Right kidney (tissue), 1 donor: Measurements from ENCODE around the gene DMRT3.
A peak's percentile ranks its signal among the peaks of the same experiment; 100 is the strongest.

Source experiments
- DNase-seq: peaks from one replicate; pipeline ENCODE4 v3.0.0-alpha.2; 2016

DMRT3 gene

GRCh38 chr9:1005043-1005667, 28.7 kb downstream of the DMRT3 start:
- peak; percentile 24 for DNase-seq

GRCh38 chr9:1007312-1007711, 30.9 kb downstream of the DMRT3 start:
- no peak for DNase-seq

- no peak for DNase-seq
Observed at GRCh38 chr9:1008216-1008615, 31.8 kb downstream of the DMRT3 start.

DNA sequence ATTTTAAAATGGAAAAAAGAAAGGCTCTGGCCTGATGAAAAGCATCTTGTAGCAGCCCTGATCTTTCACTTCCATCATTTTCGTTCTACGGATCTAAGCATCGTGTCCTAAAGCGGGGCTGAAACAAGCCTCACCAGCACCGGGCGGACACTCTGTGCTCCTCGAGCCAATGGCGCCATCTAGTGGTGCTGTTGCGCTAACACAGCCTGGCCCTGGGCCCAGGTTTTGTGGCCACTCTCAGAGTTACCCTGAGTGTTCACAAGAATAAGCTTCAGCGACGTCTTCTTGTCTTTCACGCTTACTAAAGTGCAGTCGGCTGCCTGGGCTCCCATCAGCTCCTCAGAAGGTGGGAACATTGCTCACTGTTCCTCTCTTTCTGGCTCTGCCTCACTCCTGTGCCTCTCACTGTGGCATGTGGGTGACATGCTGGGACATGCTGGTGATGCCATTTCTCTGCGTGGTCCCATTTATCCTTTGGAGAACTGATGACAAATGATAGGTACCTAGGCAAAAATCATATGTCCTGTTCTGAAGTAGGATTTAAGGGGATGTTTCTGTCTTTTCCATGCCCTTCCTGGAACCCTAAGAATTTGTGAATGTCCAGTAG, 32.7 kb downstream of the DMRT3 start:
- DNase-seq, result peak; percentile 58

- no peak for DNase-seq
Observed at GRCh38 chr9:1013021-1013420, 36.6 kb downstream of the DMRT3 start.

- DNase-seq, result no peak
Observed at GRCh38 chr9:1014225-1014624, 37.8 kb downstream of the DMRT3 start.

DNA sequence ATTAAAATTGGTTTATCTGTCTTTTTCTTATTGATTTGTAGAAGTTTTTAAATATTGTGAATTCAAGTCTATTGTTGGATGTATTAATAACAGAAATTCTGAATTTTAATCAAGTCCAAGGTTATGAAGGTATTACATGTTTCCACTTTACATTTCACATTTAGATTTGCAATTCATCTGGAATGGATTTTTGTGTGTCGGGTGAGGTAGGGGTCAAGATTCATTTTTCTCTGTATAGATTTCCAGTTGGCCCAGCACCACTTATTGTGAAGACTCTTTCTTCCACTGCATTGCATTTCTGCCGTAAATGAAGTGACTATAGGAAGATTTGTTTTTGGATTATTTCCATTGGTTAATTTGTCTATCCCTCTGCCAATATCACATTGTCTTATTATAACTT, 38.2 kb downstream of the DMRT3 start:
- DNase-seq, result no peak

GRCh38 chr9:1018121-1018520, 41.7 kb downstream of the DMRT3 start:
- no peak for DNase-seq

DNA sequence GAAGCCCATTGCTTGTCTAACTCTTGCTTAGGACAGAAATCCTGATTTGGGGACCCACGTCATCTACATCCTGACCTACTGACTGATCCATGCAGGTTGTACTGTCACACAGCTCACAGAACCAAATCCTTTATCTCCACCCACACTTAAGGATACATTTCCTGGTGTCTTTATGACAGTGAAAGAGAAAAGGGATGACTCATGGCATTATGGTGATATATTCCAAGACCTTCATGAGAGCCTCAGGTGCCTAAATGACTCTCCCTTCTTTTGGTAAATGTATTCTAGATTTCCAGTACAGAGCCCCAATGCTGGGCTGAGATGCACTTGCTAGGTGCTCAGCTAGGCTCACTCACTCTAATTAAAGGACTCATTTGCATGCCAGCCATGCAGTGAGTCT, 47.7 kb downstream of the DMRT3 start:
- no peak for DNase-seq

- DNase-seq, result no peak
Observed at GRCh38 chr9:1025131-1025530, 48.7 kb downstream of the DMRT3 start.

GRCh38 chr9:1026219-1026618, 49.8 kb downstream of the DMRT3 start:
- DNase-seq, result no peak

GRCh38 chr9:1028501-1029190, 52.2 kb downstream of the DMRT3 start:
- DNase-seq, result no peak

GRCh38 chr9:1031951-1032601, 55.6 kb downstream of the DMRT3 start:
- DNase-seq, result no peak

GRCh38 chr9:1034271-1034670, 57.8 kb downstream of the DMRT3 start:
- no peak for DNase-seq

- no peak for DNase-seq
Observed at GRCh38 chr9:1039589-1039988, 63.1 kb downstream of the DMRT3 start.
